HG02840 (cell line): Measurements from ENCODE around the gene ARRDC5.
"Not testable (repeated sequence)": the region's sequence is repeated elsewhere in the genome, so short reads cannot be mapped to it uniquely, and the experiment has no call there.

Experiments used
- ATAC-seq: cut with Tn5 transposase; IDR thresholded peaks from one replicate; pipeline ENCODE4 v1.9.1; 2021; ENCODE audit warnings: mild to moderate bottlenecking, moderate library complexity, moderate number of reproducible peaks; ENCODE audit not compliant: unreplicated experiment, low FRiP score

Gene ARRDC5

DNA sequence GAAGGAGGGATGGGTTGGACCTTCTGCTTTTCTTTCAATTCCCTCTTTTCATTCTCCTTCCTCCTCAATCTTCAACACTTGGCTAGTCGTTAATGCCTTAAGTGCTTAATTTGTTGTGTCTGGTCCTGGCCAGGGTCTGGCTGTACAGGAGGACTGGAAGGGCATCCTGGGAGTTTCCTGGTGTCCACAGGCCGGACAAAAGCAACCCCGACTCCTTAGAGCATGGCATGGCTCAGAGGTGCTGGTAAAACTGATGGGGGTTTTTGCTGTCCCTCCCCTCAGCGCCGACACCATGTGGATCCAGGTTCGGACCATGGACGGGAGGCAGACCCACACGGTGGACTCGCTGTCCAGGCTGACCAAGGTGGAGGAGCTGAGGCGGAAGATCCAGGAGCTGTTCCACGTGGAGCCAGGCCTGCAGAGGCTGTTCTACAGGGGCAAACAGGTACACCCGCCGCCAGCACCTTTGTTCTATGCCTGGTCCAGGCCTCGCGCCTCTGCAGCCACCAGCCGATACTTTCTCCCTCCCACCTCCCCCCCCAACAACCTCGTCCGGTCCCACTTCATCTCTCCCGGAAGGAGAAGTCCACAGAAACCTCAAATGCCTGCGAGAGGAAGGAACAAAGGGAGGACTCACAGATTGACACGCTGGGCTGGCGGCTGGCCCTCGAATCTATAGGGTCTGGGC, 8.0 kb upstream of the ARRDC5 start:
- no peak for ATAC-seq

DNA sequence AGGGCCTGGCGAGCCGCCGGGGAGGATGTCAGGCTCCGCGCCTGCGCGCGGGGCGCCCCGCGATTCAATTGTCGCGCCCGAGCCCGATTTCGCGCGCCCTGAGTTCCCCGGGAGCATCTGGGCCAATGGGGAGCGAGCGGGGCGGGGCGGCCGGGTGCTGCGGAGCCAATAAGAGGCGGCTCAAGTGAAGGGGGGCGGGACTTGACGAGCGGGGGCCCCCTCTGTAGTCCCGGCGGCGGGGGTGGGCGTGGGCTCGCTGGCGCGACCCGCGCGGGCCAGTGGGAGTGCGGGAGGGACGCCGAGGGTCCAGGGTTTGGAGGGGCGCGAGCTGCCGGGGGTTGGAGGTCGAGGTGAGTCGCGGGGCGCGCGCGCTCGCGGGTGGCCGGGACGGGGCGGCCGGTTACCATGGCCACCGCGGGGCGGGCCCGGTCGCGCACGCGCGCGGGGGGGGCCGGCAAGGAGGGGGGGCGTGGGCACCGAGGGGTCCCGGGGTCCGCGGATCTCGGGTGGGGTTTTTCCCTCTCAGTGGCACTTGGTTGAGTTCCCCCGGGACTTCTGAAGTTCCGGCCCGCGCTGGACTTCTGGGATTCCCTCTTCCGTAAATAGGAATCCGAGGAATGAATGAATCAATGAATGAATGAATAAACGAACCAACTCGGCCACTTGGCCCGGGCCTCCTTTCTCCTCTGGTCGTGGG, 7.3 kb upstream of the ARRDC5 start:
- peak; percentile 56 for ATAC-seq

DNA sequence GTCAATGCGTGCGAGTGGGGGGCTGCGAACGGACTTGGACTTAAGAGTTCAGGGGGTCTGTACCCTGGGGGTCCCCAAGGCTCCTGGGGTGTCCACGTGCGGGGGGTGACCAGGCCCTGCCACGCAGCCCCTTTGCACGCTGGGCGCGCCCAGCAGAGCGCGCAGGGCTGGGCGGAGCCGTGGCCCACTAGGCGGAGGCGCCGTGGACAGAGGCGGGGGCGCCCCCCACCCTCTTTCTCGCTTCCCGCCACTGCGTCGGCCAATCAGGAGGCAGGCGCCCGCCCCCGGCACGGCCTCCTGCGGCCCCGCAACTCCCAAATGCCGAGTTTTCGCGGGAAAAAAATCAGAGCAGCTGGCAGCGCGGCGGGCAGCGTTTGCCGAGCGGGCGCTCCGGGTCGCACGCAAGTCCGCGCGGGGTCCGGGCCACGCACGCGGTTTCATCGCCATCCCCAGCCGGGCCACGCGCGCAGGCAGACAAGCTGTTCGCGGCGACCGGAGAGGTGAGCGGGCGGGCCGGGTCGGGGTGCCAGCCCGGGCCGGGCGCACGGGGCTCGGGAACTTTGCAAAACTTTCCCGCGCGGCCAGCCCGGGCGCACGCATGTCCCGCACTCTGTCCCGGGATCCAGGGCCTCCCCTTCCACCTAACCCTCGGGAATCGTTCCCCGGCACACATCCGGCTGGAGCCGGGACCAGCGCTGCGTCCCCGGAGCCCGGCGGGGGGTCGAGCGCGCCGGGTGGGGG, 6.6 kb upstream of the ARRDC5 start, which contains the start of gene UHRF1:
Gene UHRF1 (plus strand): TSS at position 346 of the 741 bp plus-strand sequence. CDS start 1,385 bp downstream, outside the sequence.
- ATAC-seq, result no peak

- no peak for ATAC-seq
These were observed 6.1 kb upstream of the ARRDC5 start for GRCh38 chr19:4908781-4909155.

DNA sequence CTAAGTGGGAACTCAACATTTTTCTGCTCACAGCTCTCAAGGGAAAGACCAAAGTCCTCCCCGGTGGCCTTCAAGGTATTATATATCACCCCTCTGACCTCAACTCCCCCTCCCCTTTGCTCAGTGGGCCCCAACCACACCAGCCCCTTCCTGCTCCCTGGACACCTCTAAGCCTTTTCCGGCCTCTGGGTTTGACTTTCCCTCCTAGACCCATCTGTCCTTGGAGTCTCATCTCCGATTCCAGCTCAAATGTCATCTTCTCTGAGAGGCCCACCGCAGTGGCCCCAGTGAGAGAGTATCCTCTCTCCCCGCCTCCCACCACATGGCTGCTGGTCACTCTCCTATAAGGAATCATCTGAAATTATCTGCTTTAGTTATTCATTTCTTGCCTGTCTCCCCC, 5.7 kb upstream of the ARRDC5 start:
- no peak for ATAC-seq

DNA sequence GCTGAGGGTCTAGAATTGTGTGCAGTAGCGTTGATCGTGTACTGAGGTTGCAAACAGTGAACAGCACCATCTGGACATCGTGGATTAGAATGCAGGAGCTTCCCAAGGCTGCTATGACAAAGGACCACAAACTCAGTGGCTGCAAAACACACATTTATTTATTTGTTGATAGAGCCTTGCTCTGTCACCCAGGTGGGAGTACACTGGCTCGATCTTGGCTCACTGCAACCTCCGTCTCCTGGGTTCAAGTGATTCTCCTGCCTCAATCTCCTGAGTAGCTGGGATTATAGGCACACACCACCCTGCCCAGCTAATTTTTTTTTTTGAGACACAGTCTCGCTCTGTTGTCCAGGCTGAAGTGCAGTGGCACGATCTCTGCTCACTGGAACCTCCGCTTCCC, 4.3 kb upstream of the ARRDC5 start:
- no peak for ATAC-seq

GRCh38 chr19:4904481-4904880, 1.8 kb upstream of the ARRDC5 start:
- ATAC-seq, result no peak

DNA sequence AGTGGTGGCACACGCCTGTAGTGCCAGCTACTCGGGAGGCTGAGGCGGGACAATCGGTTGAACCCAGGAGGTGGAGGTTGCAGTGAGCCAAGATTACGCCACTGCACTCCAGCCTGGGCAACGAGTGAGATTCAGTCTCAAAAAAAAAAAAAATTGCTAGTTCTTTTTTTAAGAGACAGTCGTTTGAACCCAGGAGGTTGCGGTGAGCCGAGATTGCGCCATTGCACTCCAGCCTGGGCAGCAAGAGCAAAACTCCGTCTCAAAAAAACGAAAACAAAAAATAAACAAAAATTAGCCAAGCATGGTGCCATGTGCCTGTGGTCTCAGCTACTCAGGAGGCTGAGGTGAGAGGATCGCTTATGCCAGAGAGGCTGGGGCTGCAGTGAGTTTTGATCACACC, 1.8 kb downstream of the ARRDC5 start:
- ATAC-seq, result not testable (repeated sequence)

DNA sequence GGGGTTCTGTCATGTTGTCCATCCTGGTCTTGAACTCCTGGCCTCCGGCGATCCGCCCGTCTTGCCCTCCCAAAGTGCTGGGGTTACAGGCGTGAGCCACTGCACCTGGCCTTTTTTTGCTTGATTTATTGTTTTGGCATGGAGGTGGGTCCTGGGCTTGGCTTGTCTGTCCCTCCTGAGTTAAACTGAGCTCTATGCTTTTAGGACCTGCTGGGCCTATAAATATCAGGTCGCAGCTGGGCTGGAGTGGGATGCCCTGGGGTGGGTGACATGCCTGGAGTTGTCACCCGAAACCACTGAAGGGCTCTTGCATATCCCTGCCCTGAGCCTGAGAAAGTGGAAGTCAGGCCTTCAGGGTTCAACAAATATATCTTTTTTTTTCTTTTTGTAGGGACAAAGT, 5.5 kb downstream of the ARRDC5 start:
- ATAC-seq, result no peak

DNA sequence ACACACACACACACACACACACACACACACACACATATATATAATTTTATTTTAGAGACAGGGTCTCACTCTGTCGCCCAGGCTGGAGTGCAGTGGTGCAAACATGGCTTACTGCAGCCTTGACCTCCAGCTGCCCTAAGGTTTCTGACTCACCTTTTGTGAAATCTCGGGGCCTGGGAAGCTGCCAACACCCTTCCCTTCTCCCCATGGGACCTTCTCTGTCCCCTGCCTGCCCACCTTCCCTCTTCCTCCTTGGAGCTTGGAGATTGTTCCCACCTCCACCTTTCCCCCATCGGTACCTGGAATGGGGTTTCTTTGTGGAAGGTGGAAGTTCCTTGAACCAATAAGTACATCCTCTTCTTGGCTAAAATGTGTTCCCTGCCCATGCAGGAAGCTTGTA, 6.3 kb downstream of the ARRDC5 start:
- no peak for ATAC-seq

GRCh38 chr19:4892962-4893361, 9.7 kb downstream of the ARRDC5 start:
- ATAC-seq, result not testable (repeated sequence)

- no peak for ATAC-seq
These were observed 11.6 kb downstream of the ARRDC5 start for GRCh38 chr19:4891066-4891465.

DNA sequence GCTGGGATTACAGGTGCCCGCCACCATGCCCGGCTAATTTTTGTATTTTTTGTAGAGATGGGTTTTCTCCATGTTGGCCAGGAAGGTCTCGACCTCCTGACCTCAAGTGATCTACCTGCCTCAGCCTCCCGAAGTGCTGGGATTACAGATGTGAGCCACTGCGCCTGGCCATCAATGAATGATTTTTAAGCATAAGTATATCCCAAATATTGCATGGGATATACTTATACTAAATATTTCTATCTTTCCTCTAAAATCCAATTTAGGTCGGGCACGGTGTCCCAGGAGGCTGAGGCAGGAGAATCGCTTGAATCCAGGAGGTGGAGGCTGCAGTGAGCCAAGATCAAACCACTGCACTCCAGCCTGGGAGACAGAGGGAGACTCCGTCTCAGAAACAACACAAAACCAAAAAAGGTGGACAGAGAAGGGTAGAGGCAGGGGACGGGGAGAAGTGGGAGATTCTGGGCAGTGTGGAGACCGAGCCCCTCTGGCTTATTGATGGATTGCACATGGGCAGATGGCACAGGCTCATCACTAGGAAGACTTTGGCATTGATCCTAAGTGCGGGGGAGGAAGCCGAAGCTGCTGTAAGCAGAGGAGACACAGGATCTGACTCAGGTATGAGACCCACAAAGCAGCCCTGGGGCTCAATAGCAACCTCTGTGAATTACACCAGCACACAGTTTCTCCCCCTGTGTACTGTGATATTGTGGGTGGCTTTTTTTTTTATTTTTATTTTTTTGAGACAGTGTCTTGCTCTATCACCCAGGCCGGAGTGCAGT, 13.5 kb downstream of the ARRDC5 start:
- no peak for ATAC-seq

DNA sequence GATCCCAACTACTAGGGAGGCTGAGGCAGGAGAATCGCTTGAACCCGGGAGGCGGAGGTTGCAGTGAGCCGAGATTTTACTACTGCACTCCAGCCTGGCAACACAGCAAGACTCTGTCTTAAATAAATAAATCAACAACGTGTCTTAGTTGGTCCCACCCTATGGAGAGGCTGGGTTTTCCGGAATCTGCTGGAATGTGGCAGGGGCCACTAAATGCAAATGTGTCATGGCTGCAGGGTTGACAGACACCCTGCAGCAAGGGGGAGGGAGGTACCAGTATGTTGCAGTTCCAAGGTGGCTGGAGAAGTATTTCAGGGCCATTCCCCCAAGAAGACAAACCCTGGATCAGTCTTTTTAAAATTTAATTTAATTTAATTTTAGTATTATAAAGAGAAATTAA, 14.9 kb downstream of the ARRDC5 start:
- not testable (repeated sequence) for ATAC-seq

DNA sequence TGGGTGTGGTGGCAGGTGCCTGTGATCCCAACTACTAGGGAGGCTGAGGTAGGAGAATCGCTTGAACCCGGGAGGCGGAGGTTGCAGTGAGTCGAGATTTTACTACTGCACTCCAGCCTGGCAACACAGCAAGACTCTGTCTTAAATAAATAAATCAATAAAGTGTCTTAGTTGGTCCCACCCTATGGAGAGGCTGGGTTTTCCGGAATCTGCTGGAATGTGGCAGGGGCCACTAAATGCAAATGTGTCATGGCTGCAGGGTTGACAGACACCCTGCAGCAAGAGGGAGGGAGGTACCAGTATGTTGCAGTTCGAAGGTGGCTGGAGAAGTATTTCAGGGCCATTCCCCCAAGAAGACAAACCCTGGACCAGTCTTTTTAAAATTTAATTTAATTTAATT, 17.7 kb downstream of the ARRDC5 start:
- ATAC-seq, result not testable (repeated sequence)

DNA sequence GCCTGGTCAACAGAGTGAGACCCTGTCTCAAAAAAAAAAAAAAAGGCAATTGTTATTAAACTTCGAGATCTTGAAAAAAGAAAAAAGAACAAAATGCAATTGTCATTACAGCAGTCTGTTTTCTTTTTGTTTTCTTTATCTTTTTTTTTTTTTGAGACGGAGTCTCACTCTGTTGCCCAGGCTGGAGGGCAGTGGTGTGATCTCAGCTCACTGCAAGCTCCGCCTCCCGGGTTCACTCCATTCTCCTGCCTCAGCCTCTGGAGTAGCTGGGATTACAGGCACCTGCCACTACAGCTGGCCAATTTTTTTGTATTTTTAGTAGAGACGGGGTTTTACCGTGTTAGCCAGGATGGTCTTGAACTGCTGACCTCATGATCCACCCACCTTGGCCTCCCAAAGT, 19.8 kb downstream of the ARRDC5 start:
- ATAC-seq, result not testable (repeated sequence)

DNA sequence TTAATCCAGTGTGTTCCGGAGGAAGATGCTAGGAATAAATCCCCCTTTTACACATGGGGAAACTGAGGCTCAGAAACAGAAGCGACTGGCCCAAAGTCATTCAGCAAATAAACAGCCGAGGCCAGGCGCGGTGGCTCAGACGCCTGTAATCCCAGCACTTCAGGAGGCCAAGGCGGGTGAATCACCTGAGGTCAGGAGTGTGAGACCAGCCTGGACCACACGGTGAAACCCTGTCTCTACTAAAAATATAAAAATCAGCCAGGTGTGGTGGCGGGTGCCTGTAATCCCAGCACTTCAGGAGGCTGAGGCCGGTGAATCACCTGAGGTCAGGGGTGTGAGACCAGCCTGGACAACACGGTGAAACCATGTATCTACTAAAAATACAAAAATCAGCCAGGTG, 23.7 kb downstream of the ARRDC5 start:
- no peak for ATAC-seq

DNA sequence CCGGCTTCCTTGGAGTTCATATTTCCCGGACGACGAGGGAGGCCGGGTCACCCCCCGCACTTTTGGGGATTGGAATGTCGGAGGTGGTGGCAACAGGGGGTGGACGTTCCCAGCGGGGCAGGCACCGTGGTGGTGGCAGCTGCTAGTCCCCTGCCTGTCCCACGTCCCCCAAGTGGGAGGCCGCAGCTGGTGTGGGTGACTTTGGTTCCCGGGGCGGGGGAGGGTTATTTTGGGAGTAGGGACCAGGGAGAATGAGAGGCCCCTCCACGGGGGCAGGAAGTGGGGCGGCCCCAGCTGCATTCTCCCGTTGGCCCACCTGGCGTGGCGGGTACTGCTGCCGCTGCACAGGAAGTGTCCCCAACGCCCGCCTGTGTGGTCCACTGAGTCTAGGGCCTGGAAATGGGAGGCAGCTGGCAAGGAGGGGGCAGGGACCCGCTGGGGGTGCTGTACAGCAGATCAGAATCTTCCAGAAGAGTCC, 24.2 kb downstream of the ARRDC5 start:
- ATAC-seq, result no peak

GRCh38 chr19:4877753-4878490, 24.8 kb downstream of the ARRDC5 start:
- ATAC-seq, result no peak

DNA sequence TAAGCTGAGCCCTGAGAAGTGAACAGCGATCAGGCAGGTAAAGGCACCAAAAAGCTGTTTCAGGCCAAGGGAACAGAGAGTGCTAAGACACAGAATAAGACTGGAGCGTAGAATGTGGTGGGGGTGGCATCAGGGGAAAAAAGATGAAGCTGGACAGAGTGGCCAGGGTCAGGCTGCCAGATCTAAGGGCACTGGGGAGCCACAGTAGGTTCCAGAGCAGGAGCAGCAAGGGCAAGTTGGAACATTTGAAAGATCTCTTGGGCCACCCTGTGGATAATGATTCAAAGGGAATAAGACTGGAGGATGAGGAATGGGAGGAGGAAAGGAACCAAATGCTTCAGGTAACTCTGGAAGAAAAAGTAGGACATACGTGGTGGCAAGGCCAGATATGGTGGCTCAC, 28.8 kb downstream of the ARRDC5 start:
- no peak for ATAC-seq
